H9 (cell line): ENCODE measurements around the gene PHACTR1. TPM values are rescaled to one million over a fixed set of nuclear protein-coding genes. Genes with fewer than 3 reads are reported as not detected.

Experiments used
- DNase-seq: peaks from one replicate; pipeline ENCODE4 v3.0.0-alpha.2; 2017
- H2AFZ ChIP-seq: one replicate; pipeline ENCODE4 v1.6.1; 2013; ENCODE audit warnings: mild to moderate bottlenecking, low read length, control low read depth, moderate library complexity
- H2AK5ac ChIP-seq: 2 replicates; pipeline ENCODE4 v1.6.1; 2013; ENCODE audit warnings: low read length, control low read depth, mixed read lengths; ENCODE audit not compliant: insufficient read length
- H2BK120ac ChIP-seq: one replicate; pipeline ENCODE4 v1.6.1; 2013; ENCODE audit warnings: low read depth, mild to moderate bottlenecking, low read length, control low read depth, inconsistent platforms; ENCODE audit not compliant: poor library complexity, severe bottlenecking
- H2BK12ac ChIP-seq: 2 replicates; pipeline ENCODE4 v1.6.1; 2013; ENCODE audit warnings: low read length, control low read depth, mixed read lengths, low read depth; ENCODE audit not compliant: insufficient read length
- H2BK15ac ChIP-seq: 2 replicates; pipeline ENCODE4 v1.6.1; 2013; ENCODE audit warnings: low read depth, low read length, control low read depth
- H2BK20ac ChIP-seq: one replicate; pipeline ENCODE4 v1.6.1; 2013; ENCODE audit warnings: low read depth, mild to moderate bottlenecking, low read length, control low read depth, inconsistent platforms; ENCODE audit not compliant: poor library complexity, severe bottlenecking
- H2BK5ac ChIP-seq: 2 replicates; pipeline ENCODE4 v1.6.1; 2013; ENCODE audit warnings: low read length, control low read depth, mixed read lengths; ENCODE audit not compliant: insufficient read length
- H3K14ac ChIP-seq: 2 replicates; pipeline ENCODE4 v1.6.1; 2013; ENCODE audit warnings: low read length, control low read depth; ENCODE audit not compliant: insufficient read depth
- H3K18ac ChIP-seq: 2 replicates; pipeline ENCODE4 v1.6.1; 2013; ENCODE audit warnings: low read depth, mild to moderate bottlenecking, mixed read lengths, low read length, control low read depth; ENCODE audit not compliant: insufficient read length
- H3K23ac ChIP-seq: 2 replicates; pipeline ENCODE4 v1.6.1; 2013; ENCODE audit warnings: low read length, control low read depth, mixed read lengths, low read depth; ENCODE audit not compliant: insufficient read length
- H3K23me2 ChIP-seq: 2 replicates; pipeline ENCODE4 v1.6.1; 2013; ENCODE audit warnings: low read depth, mild to moderate bottlenecking, mixed read lengths, low read length, control low read depth; ENCODE audit not compliant: insufficient read length, poor library complexity, severe bottlenecking
- H3K27ac ChIP-seq: 2 replicates; pipeline ENCODE4 v1.5.1; 2013; ENCODE audit warnings: low read length, control low read depth, mixed read lengths, low read depth; ENCODE audit not compliant: insufficient read length
- H3K27me3 ChIP-seq: 2 replicates; pipeline ENCODE4 v1.6.1; 2013; ENCODE audit warnings: low read length, control low read depth, inconsistent platforms; ENCODE audit not compliant: insufficient read depth
- H3K4ac ChIP-seq: 2 replicates; pipeline ENCODE4 v1.6.1; 2013; ENCODE audit warnings: low read depth, mild to moderate bottlenecking, control low read depth, inconsistent platforms, low read length, moderate library complexity
- H3K4me1 ChIP-seq: 2 replicates; pipeline ENCODE4 v1.6.1; 2013; ENCODE audit warnings: low read length, control low read depth, inconsistent platforms; ENCODE audit not compliant: insufficient read depth
- H3K4me2 ChIP-seq: 2 replicates; pipeline ENCODE4 v1.6.1; 2013; ENCODE audit warnings: low read length, control low read depth, mixed read lengths; ENCODE audit not compliant: insufficient read length, insufficient read depth
- H3K56ac ChIP-seq: 2 replicates; pipeline ENCODE4 v1.6.1; 2013; ENCODE audit warnings: low read depth, mild to moderate bottlenecking, mixed read lengths, low read length, control low read depth; ENCODE audit not compliant: insufficient read length
- H3K79me1 ChIP-seq: 2 replicates; pipeline ENCODE4 v1.6.1; 2013; ENCODE audit warnings: low read depth, mild to moderate bottlenecking, moderate library complexity, low read length, control low read depth, inconsistent platforms; ENCODE audit not compliant: insufficient read depth, poor library complexity, severe bottlenecking
- H3K79me2 ChIP-seq: 2 replicates; pipeline ENCODE4 v1.6.1; 2013; ENCODE audit warnings: low read length, control low read depth, inconsistent platforms; ENCODE audit not compliant: insufficient read depth
- H3K9ac ChIP-seq: 2 replicates; pipeline ENCODE4 v1.6.1; 2013; ENCODE audit warnings: low read length, control low read depth, mixed read lengths; ENCODE audit not compliant: insufficient read length; ENCODE audit errors: extremely low read depth
- H3K9me3 ChIP-seq: one replicate; pipeline ENCODE4 v1.6.1; 2013; ENCODE audit warnings: low read depth, low read length, inconsistent platforms; ENCODE audit not compliant: control insufficient read depth
- H3T11ph ChIP-seq: one replicate; pipeline ENCODE4 v1.6.1; 2013; ENCODE audit warnings: mild to moderate bottlenecking, low read length, control low read depth, inconsistent platforms
- H4K20me1 ChIP-seq: one replicate; pipeline ENCODE4 v1.6.1; 2013; ENCODE audit not compliant: control insufficient read depth, insufficient read length, insufficient read depth
- H4K5ac ChIP-seq: 2 replicates; pipeline ENCODE4 v1.6.1; 2013; ENCODE audit warnings: low read depth, mild to moderate bottlenecking, mixed read lengths, low read length, control low read depth; ENCODE audit not compliant: insufficient read length
- H4K8ac ChIP-seq: replicated peaks from 2 replicates; pipeline ENCODE4 v1.6.1; 2013; ENCODE audit warnings: low read length, control low read depth, mixed read lengths, low read depth; ENCODE audit not compliant: insufficient read length
- H4K91ac ChIP-seq: 2 replicates; pipeline ENCODE4 v1.6.1; 2013; ENCODE audit warnings: low read depth, mild to moderate bottlenecking, moderate library complexity, mixed read lengths, low read length, control low read depth; ENCODE audit not compliant: insufficient read length
- H3K27ac Mint-ChIP-seq, 3 experiments: 2 replicates in 2 of 3; 3 replicates in 1 of 3; pipeline ENCODE4 v1.8.0; 2020 to 2021; ENCODE audit warnings: mixed read lengths in 3 of 3, mild to moderate bottlenecking in 1 of 3, moderate library complexity in 1 of 3
- H3K27me3 Mint-ChIP-seq: 2 replicates; pipeline ENCODE4 v1.8.0; 2021; ENCODE audit warnings: low read depth, mild to moderate bottlenecking, moderate library complexity, mixed read lengths
- H3K36me3 Mint-ChIP-seq, 3 experiments: 2 replicates in 2 of 3; 3 replicates in 1 of 3; pipeline ENCODE4 v1.8.0; 2020 to 2021; ENCODE audit warnings: low read depth in 3 of 3, mixed read lengths in 3 of 3; ENCODE audit not compliant: insufficient read depth in 1 of 3
- H3K4me1 Mint-ChIP-seq, 2 experiments: 2 replicates each; pipeline ENCODE4 v1.8.0; 2020; ENCODE audit warnings: mixed read lengths in 2 of 2
- H3K4me3 Mint-ChIP-seq, 2 experiments: 2 replicates in 1 of 2; 3 replicates in 1 of 2; pipeline ENCODE4 v1.8.0; 2020 to 2021; ENCODE audit warnings: mild to moderate bottlenecking in 2 of 2, mixed read lengths in 2 of 2, moderate library complexity in 1 of 2
- H3K9me3 Mint-ChIP-seq, 2 experiments: 2 replicates in 1 of 2; 3 replicates in 1 of 2; pipeline ENCODE4 v1.8.0; 2020; ENCODE audit warnings: mild to moderate bottlenecking in 2 of 2, mixed read lengths in 2 of 2, moderate library complexity in 1 of 2
- CTCF ChIP-seq: fragments of 200-600 bp; sonication (generic); conservative IDR thresholded peaks from 3 replicates; pipeline ENCODE4 v1.8.0; 2021; ENCODE audit warnings: antibody characterized with exemption, mild to moderate bottlenecking
- WGBS: extraction: QIAGEN DNeasy Blood & Tissue Kit; methylation state at CpG from one replicate; pipeline ENCODE4 v1.1.7; 2013; ENCODE audit warnings: missing lambda C conversion rate, low lambda C conversion rate, mixed read lengths; ENCODE audit not compliant: insufficient read length; ENCODE audit errors: extremely low coverage; 5-methylcytosine and 5-hydroxymethylcytosine counted together
- total RNA-seq: library from RNA; stranded (reverse); gene quantifications from 2 replicates; pipeline ENCODE4 v1.2.1, GENCODE V29; 2021

The PHACTR1 gene
- total RNA-seq, 1 experiment from 2014 or later = 15.9 TPM

GRCh38 chr6:13175759-13176158, 459.2 kb downstream of the PHACTR1 start:
- no peak overlapping the region for H2BK15ac ChIP-seq
- no peaks in the 10 kb centered on the region for H3K79me2 ChIP-seq
- no peak overlapping the region for H2BK12ac ChIP-seq
- H3K9me3 ChIP-seq = no peaks in the 10 kb centered on the region
- no peaks in the 10 kb centered on the region for H4K20me1 ChIP-seq
- H3K9ac ChIP-seq = no peak overlapping the region
- no peak overlapping the region for H3K14ac ChIP-seq
- H3K9me3 Mint-ChIP-seq = no peaks in the 10 kb centered on the region
- no peak overlapping the region for H2AFZ ChIP-seq
- peaks cover 2% of the 10 kb centered on the region; the same call in 1 of the 2 replicates for H3K4me1 ChIP-seq
- H3K56ac ChIP-seq = no peak overlapping the region
- no peaks in the 10 kb centered on the region for H3K36me3 Mint-ChIP-seq
- no peak overlapping the region for H2BK5ac ChIP-seq
- no peak overlapping the region for H3T11ph ChIP-seq
- H3K18ac ChIP-seq = no peak overlapping the region
- no peak overlapping the region; a peak in 2 of 5 replicates for H3K4me3 Mint-ChIP-seq
- DNase-seq = peak; percentile 63
- no peak overlapping the region for H2BK20ac ChIP-seq
- no peaks in the 10 kb centered on the region for H3K79me1 ChIP-seq
- no peaks in the 10 kb centered on the region for H3K23me2 ChIP-seq
- no peak overlapping the region for H3K23ac ChIP-seq
- no CpG with 5 or more reads among the region's 4 CpGs for WGBS
- H4K91ac ChIP-seq = no peak overlapping the region
- H3K27ac Mint-ChIP-seq = peak overlapping the region in 1 of 3 experiments; percentile 23; a peak in 2 of 7 replicates
- no peak overlapping the region for H3K4ac ChIP-seq
- peak; percentile 51 for TF ChIP-seq CTCF
- no peak overlapping the region for H4K5ac ChIP-seq
- peaks cover 37 to 42% of the 10 kb centered on the region in 2 experiments for H3K4me1 Mint-ChIP-seq
- H2BK120ac ChIP-seq = no peak overlapping the region
- no peaks in the 10 kb centered on the region for H3K27me3 ChIP-seq
- no peak overlapping the region for H2AK5ac ChIP-seq
- H3K4me2 ChIP-seq = no peak overlapping the region
- H4K8ac ChIP-seq = no peak overlapping the region
- H3K27ac ChIP-seq = no peak overlapping the region
- H3K27me3 Mint-ChIP-seq = no peaks in the 10 kb centered on the region
